GM18505 (cell line): ENCODE measurements around the gene POLR2A.

Experiments used
- ATAC-seq: cut with Tn5 transposase; IDR thresholded peaks from one replicate; pipeline ENCODE4 v1.9.1; 2021; ENCODE audit not compliant: unreplicated experiment
- POLR2A ChIP-seq: IDR thresholded peaks from 4 replicates; pipeline ENCODE4 v1.6.1; 2011; ENCODE audit warnings: borderline replicate concordance; ENCODE audit not compliant: insufficient read depth, insufficient read length; ENCODE audit errors: extremely low read depth

POLR2A gene

DNA sequence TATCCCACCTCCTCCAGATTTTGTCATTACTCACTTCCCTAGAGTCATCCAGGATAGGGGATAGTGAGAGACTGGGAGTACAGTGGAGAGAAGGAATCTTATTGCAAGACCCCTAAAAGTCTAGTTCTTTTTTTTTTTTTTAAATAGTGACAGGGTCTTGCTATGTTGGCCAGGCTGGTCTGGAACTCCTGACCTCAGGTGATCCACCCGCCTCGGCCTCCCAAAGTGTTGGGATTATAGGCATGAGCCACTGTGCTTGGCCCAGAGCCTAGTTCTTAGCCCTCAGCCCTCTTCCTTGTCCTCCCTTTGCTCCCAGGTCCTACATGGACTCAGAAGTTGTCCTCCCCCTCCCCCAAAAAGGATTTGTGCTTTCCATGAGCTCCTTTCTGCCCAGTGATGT is 42.0 kb upstream of the POLR2A start:
- no peak for TF ChIP-seq POLR2A
- ATAC-seq = no peak

- no peak for TF ChIP-seq POLR2A
- ATAC-seq = no peak
Observed at GRCh38 chr17:7443499-7444485, 40.4 kb upstream of the POLR2A start.

- ATAC-seq = no peak
- no peak for TF ChIP-seq POLR2A
Observed at GRCh38 chr17:7444682-7445618, 39.2 kb upstream of the POLR2A start, which contains the start of gene CHRNB1. Gene CHRNB1 (plus strand): TSS chr17:7445061. CDS start chr17:7445128, 67 bp downstream.

DNA sequence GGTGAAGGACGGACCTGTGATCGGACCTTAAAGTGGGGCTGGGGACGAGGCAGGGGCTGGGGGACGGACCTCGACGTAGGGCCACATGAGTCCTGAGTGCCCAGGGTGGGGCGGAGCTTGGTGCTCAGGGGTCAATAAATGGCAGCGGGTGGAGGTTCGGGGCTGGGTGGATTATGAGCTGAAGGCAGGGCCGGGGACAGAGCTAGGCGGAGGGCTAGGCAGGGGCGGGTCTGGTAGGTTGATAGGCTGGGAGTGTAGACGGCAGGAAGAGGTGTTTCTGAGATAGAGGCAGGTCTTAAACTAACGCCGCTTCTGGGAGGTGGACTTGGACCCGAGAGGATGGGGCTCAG is 38.6 kb upstream of the POLR2A start:
- no peak for ATAC-seq
- no peak for TF ChIP-seq POLR2A

- no peak for TF ChIP-seq POLR2A
Observed at GRCh38 chr17:7448461-7448860, 35.7 kb upstream of the POLR2A start.

DNA sequence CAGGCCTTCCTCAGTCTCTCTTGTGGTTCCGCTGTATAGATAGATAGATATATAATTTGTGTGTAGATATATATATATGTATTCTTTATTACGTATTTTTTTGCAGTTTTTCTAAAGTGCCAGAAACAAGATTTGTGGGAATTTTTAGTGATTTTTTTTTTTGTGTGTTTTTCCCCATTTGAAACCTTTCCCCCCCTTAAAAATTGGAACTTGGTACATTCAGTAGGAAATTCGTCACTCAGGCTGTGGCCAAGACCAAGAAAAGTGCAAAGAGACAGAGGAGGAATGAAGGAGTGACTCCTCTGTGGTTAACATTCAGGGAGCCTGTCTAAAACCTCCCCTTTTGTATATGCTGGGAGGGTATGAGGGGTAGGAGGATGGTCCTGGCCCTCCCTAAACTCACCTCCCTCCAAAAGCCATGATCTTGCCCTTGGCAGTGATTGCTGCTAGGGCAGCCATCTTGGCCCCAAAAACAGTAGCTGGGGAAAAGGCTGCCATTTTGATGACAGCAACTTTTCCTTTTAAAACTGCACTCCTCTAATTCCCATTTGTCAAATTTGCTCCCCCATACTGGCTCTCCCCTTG is 24.1 kb upstream of the POLR2A start:
- ATAC-seq = no peak
- no peak for TF ChIP-seq POLR2A

More at GRCh38 chr17:7448461-7448860, 35.7 kb upstream of the POLR2A start:
- ATAC-seq = no peak

GRCh38 chr17:7460850-7461660 is 23.1 kb upstream of the POLR2A start:
- ATAC-seq = no peak
- no peak for TF ChIP-seq POLR2A

DNA sequence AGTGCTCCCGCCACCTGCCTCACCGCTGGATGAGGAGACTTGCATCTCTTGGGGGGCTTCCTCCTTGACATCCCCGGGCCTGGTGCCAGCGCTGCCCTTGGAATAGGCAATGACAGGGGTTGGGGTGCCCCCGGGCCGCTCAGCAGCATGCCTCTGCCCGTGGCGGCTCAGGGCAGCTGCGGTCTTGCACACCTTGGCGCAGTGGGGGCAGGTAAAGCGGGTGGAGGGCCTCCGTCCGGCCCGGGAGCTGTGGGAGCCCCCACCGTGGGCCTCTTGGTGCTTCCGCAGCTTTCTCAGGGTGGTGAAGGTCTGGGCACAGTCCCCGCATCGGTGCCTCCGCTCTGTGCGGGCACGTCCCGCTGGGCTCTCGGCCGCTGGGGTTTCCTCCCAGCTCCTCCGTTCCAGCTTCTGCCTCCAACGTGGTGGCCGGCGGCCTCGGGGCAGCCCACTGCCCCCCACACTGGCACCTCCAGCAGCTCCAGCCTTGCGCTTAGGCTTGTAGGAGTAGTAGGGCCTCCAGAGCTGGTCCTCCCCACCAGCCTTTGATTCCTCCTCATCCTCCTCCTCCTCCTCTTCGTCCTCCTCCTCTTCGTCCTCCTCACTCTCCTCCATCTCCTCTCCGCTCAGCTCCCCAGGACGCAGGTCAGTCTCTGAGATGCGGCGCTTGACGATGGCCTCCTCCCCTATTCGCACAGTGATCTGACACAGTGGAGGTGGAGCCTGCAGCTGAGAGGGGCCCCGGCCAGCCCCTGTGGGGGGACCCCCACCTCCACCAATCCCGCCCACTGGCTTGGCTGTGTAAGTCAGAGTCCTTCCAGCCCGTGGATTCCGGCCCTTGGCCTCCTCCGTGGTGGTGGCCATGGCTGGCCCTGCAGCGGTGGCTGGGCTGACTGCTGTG is 21.4 kb upstream of the POLR2A start:
- TF ChIP-seq POLR2A = no peak
- ATAC-seq = no peak

GRCh38 chr17:7463372-7463846 is 20.8 kb upstream of the POLR2A start:
- no peak for TF ChIP-seq POLR2A
- no peak for ATAC-seq

GRCh38 chr17:7464081-7464480 is 20.1 kb upstream of the POLR2A start:
- no peak for ATAC-seq
- no peak for TF ChIP-seq POLR2A

GRCh38 chr17:7465597-7466275 is 18.4 kb upstream of the POLR2A start:
- ATAC-seq = no peak
- no peak for TF ChIP-seq POLR2A

GRCh38 chr17:7466318-7466638 is 17.9 kb upstream of the POLR2A start:
- no peak for ATAC-seq
- TF ChIP-seq POLR2A = no peak
